ENCODE data around the gene PIK3C2G.

Gene PIK3C2G

GRCh38 chr12:18456344-18456743 is 195.0 kb downstream of the PIK3C2G start:
- H3K9ac ChIP-seq (ENCODE audit: low read depth, low read length), result no peak overlapping the region
- H3K27ac ChIP-seq (ENCODE audit: low read length), result peak overlapping the region; percentile 49
- no peaks in the 10 kb centered on the region for H3K27me3 ChIP-seq (ENCODE audit: insufficient read depth, low read length)
- no peaks in the 10 kb centered on the region for H3K36me3 ChIP-seq (ENCODE audit: insufficient read depth, low read depth, low read length)
- H3K4me3 ChIP-seq (ENCODE audit: low read length), result peak overlapping the region; percentile 16; the same call in 1 of the 2 replicates
- H3K9me3 ChIP-seq (ENCODE audit: insufficient read depth, low read depth, low read length), result no peaks in the 10 kb centered on the region
- peaks cover 41% of the 10 kb centered on the region for H3K4me1 ChIP-seq (ENCODE audit: insufficient read depth, low read length)

- Histone ChIP-seq H3K27ac (ENCODE audit: low read length) (no peak overlapping the region), H3K4me1 (ENCODE audit: insufficient read depth, low read length) (peaks cover 41% of the 10 kb centered on the region), H3K9me3 (ENCODE audit: insufficient read depth, low read depth, low read length) (no peaks in the 10 kb centered on the region), H3K9ac (ENCODE audit: low read depth, low read length) (no peak overlapping the region), H3K4me3 (ENCODE audit: low read length) (no peak overlapping the region), H3K27me3 (ENCODE audit: insufficient read depth, low read length) (no peaks in the 10 kb centered on the region), H3K36me3 (ENCODE audit: insufficient read depth, low read depth, low read length) (no peaks in the 10 kb centered on the region)
Observed at GRCh38 chr12:18457362-18457761, 196.0 kb downstream of the PIK3C2G start.

GRCh38 chr12:18461758-18462157 is 200.4 kb downstream of the PIK3C2G start:
- Histone ChIP-seq H3K9ac (ENCODE audit: low read depth, low read length) (no peak overlapping the region), H3K36me3 (ENCODE audit: insufficient read depth, low read depth, low read length) (no peaks in the 10 kb centered on the region), H3K4me1 (ENCODE audit: insufficient read depth, low read length) (peaks cover 3% of the 10 kb centered on the region; the same call in 1 of the 2 replicates), H3K9me3 (ENCODE audit: insufficient read depth, low read depth, low read length) (no peaks in the 10 kb centered on the region), H3K27me3 (ENCODE audit: insufficient read depth, low read length) (no peaks in the 10 kb centered on the region), H3K4me3 (ENCODE audit: low read length) (no peak overlapping the region), H3K27ac (ENCODE audit: low read length) (no peak overlapping the region)

- H3K9me3 ChIP-seq (ENCODE audit: insufficient read depth, low read depth, low read length), result no peaks in the 10 kb centered on the region
Observed at GRCh38 chr12:18462442-18462841, 201.1 kb downstream of the PIK3C2G start.

GRCh38 chr12:18467620-18468245 is 206.4 kb downstream of the PIK3C2G start:
- Histone ChIP-seq H3K9me3 (ENCODE audit: insufficient read depth, low read depth, low read length) (no peaks in the 10 kb centered on the region), H3K4me3 (ENCODE audit: low read length) (no peak overlapping the region), H3K27me3 (ENCODE audit: insufficient read depth, low read length) (no peaks in the 10 kb centered on the region), H3K9ac (ENCODE audit: low read depth, low read length) (no peak overlapping the region), H3K4me1 (ENCODE audit: insufficient read depth, low read length) (no peaks in the 10 kb centered on the region), H3K27ac (ENCODE audit: low read length) (no peak overlapping the region), H3K36me3 (ENCODE audit: insufficient read depth, low read depth, low read length) (no peaks in the 10 kb centered on the region)

More at GRCh38 chr12:18462442-18462841, 201.1 kb downstream of the PIK3C2G start:
- H3K4me3 ChIP-seq (ENCODE audit: low read length), result no peak overlapping the region
- no peaks in the 10 kb centered on the region for H3K36me3 ChIP-seq (ENCODE audit: insufficient read depth, low read depth, low read length)
- H3K4me1 ChIP-seq (ENCODE audit: insufficient read depth, low read length), result no peaks in the 10 kb centered on the region
- H3K27me3 ChIP-seq (ENCODE audit: insufficient read depth, low read length), result no peaks in the 10 kb centered on the region
- no peak overlapping the region for H3K9ac ChIP-seq (ENCODE audit: low read depth, low read length)
- no peak overlapping the region for H3K27ac ChIP-seq (ENCODE audit: low read length)

GRCh38 chr12:18468246-18469075 is 207.1 kb downstream of the PIK3C2G start:
- no peaks in the 10 kb centered on the region for H3K9me3 ChIP-seq (ENCODE audit: insufficient read depth, low read depth, low read length)
- H3K36me3 ChIP-seq (ENCODE audit: insufficient read depth, low read depth, low read length), result no peaks in the 10 kb centered on the region
- no peak overlapping the region for H3K4me3 ChIP-seq (ENCODE audit: low read length)
- H3K9ac ChIP-seq (ENCODE audit: low read depth, low read length), result no peak overlapping the region
- H3K4me1 ChIP-seq (ENCODE audit: insufficient read depth, low read length), result no peaks in the 10 kb centered on the region
- H3K27ac ChIP-seq (ENCODE audit: low read length), result no peak overlapping the region
- no peaks in the 10 kb centered on the region for H3K27me3 ChIP-seq (ENCODE audit: insufficient read depth, low read length)

- no peaks in the 10 kb centered on the region for H3K27me3 ChIP-seq (ENCODE audit: insufficient read depth, low read length)
- no peak overlapping the region for H3K9ac ChIP-seq (ENCODE audit: low read depth, low read length)
- H3K4me1 ChIP-seq (ENCODE audit: insufficient read depth, low read length), result no peaks in the 10 kb centered on the region
- H3K36me3 ChIP-seq (ENCODE audit: insufficient read depth, low read depth, low read length), result no peaks in the 10 kb centered on the region
- no peak overlapping the region for H3K4me3 ChIP-seq (ENCODE audit: low read length)
- no peaks in the 10 kb centered on the region for H3K9me3 ChIP-seq (ENCODE audit: insufficient read depth, low read depth, low read length)
- no peak overlapping the region for H3K27ac ChIP-seq (ENCODE audit: low read length)
Observed at GRCh38 chr12:18470251-18470650, 208.9 kb downstream of the PIK3C2G start.

- Histone ChIP-seq H3K36me3 (ENCODE audit: insufficient read depth, low read depth, low read length) (no peaks in the 10 kb centered on the region), H3K9me3 (ENCODE audit: insufficient read depth, low read depth, low read length) (no peaks in the 10 kb centered on the region), H3K27ac (ENCODE audit: low read length) (no peak overlapping the region), H3K4me1 (ENCODE audit: insufficient read depth, low read length) (peaks cover 5% of the 10 kb centered on the region; the same call in 1 of the 2 replicates), H3K9ac (ENCODE audit: low read depth, low read length) (no peak overlapping the region), H3K4me3 (ENCODE audit: low read length) (no peak overlapping the region), H3K27me3 (ENCODE audit: insufficient read depth, low read length) (no peaks in the 10 kb centered on the region)
Observed at GRCh38 chr12:18472304-18472703, 211.0 kb downstream of the PIK3C2G start.

GRCh38 chr12:18472806-18473205 is 211.5 kb downstream of the PIK3C2G start:
- Histone ChIP-seq H3K4me3 (ENCODE audit: low read length) (no peak overlapping the region), H3K9ac (ENCODE audit: low read depth, low read length) (no peak overlapping the region), H3K27ac (ENCODE audit: low read length) (no peak overlapping the region), H3K4me1 (ENCODE audit: insufficient read depth, low read length) (peaks cover 5% of the 10 kb centered on the region; the same call in 1 of the 2 replicates), H3K36me3 (ENCODE audit: insufficient read depth, low read depth, low read length) (no peaks in the 10 kb centered on the region), H3K9me3 (ENCODE audit: insufficient read depth, low read depth, low read length) (no peaks in the 10 kb centered on the region), H3K27me3 (ENCODE audit: insufficient read depth, low read length) (no peaks in the 10 kb centered on the region)

- H3K27ac ChIP-seq (ENCODE audit: low read length), result no peak overlapping the region
- no peak overlapping the region for H3K4me3 ChIP-seq (ENCODE audit: low read length)
- H3K9me3 ChIP-seq (ENCODE audit: insufficient read depth, low read depth, low read length), result no peaks in the 10 kb centered on the region
- H3K4me1 ChIP-seq (ENCODE audit: insufficient read depth, low read length), result peaks cover 5% of the 10 kb centered on the region; the same call in 1 of the 2 replicates
- H3K27me3 ChIP-seq (ENCODE audit: insufficient read depth, low read length), result no peaks in the 10 kb centered on the region
- H3K9ac ChIP-seq (ENCODE audit: low read depth, low read length), result no peak overlapping the region
- no peaks in the 10 kb centered on the region for H3K36me3 ChIP-seq (ENCODE audit: insufficient read depth, low read depth, low read length)
Observed at GRCh38 chr12:18476861-18477260, 215.5 kb downstream of the PIK3C2G start.

- no peak overlapping the region for H3K4me3 ChIP-seq (ENCODE audit: low read length)
- no peaks in the 10 kb centered on the region for H3K36me3 ChIP-seq (ENCODE audit: insufficient read depth, low read depth, low read length)
- H3K27me3 ChIP-seq (ENCODE audit: insufficient read depth, low read length), result no peaks in the 10 kb centered on the region
- H3K27ac ChIP-seq (ENCODE audit: low read length), result no peak overlapping the region
- peaks cover 16% of the 10 kb centered on the region; the same call in 1 of the 2 replicates for H3K4me1 ChIP-seq (ENCODE audit: insufficient read depth, low read length)
- H3K9me3 ChIP-seq (ENCODE audit: insufficient read depth, low read depth, low read length), result no peaks in the 10 kb centered on the region
- no peak overlapping the region for H3K9ac ChIP-seq (ENCODE audit: low read depth, low read length)
Observed at GRCh38 chr12:18479256-18479655, 217.9 kb downstream of the PIK3C2G start.

GRCh38 chr12:18482601-18483120 is 221.3 kb downstream of the PIK3C2G start:
- Histone ChIP-seq H3K27ac (ENCODE audit: low read length) (no peak overlapping the region), H3K27me3 (ENCODE audit: insufficient read depth, low read length) (no peaks in the 10 kb centered on the region), H3K9ac (ENCODE audit: low read depth, low read length) (no peak overlapping the region), H3K4me3 (ENCODE audit: low read length) (no peak overlapping the region), H3K9me3 (ENCODE audit: insufficient read depth, low read depth, low read length) (no peaks in the 10 kb centered on the region), H3K4me1 (ENCODE audit: insufficient read depth, low read length) (peaks cover 28% of the 10 kb centered on the region; the same call in 1 of the 2 replicates), H3K36me3 (ENCODE audit: insufficient read depth, low read depth, low read length) (no peaks in the 10 kb centered on the region)

Measured in iPS-20b (cell line).